Airway epithelial cell (primary cell): ENCODE results near the gene TINCR. TPM values are rescaled to one million over a fixed set of nuclear protein-coding genes. Genes with fewer than 3 reads are reported as not detected.

Experiments used
- total RNA-seq: library from RNA; depleted of rRNA; stranded (reverse); fragments of >200 nt; gene quantifications from 2 replicates; pipeline ENCODE4 v1.2.3, GENCODE V29; 2015

Gene TINCR
- total RNA-seq, result 14.8 and 16.9 TPM in 2 replicates

DNA sequence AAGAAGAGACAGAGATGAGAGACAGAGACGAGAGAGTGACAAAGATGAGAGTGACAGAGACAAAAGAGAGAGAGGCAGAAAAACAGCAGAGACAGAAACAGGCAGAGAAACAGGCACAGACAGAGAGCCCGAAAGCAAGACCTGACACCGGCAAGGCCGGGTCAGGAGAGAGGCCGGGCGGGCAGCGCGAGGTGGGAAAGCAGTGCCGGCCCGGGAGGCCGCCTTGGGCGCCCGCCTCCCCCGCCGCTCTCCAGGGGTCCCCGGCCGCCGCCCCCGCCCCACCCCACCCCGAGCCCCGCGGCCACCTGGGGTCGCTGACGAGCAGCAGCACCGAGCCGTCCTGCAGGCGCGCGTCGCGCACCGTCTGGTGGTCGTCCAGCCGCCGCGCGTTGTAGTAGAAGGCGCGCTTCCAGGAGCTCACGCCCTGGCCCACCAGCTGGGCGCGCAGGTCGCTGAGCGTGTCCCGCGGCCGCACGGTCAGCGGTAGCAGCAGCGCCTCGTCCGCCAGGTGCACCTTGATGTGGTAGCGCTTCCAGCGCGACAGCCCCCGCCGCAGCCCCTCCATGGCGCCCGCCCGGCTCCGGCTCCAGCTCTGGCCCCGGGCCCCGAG, at the start of gene TINCR:
TSS of gene TINCR (minus strand) at position 594 of the 610 bp plus-strand sequence.

Other genes with a start within 250 kb of the TINCR start
- 29.8 and 31.1 TPM in 2 replicates for gene PTPRS, start 227.1 kb downstream of the TINCR start, total RNA-seq
- not detected in 2 replicates for gene ZNRF4, start 112.5 kb downstream of the TINCR start, total RNA-seq
- gene SAFB2, start 54.8 kb upstream of the TINCR start, total RNA-seq, result 12.6 and 18.3 TPM in 2 replicates
- gene SAFB, start 55.1 kb upstream of the TINCR start, total RNA-seq, result 41.0 and 65.4 TPM in 2 replicates
- 65.2 and 74.3 TPM in 2 replicates for gene MICOS13, start 112.6 kb upstream of the TINCR start, total RNA-seq
- 12.4 and 13.4 TPM in 2 replicates for gene HSD11B1L, start 113.1 kb upstream of the TINCR start, total RNA-seq
- gene RPL36, start 122.3 kb upstream of the TINCR start, total RNA-seq, result 1,285 and 1,355 TPM in 2 replicates
- 91.7 and 149 TPM in 2 replicates for gene LONP1, start 152.2 kb upstream of the TINCR start, total RNA-seq
- not detected in 2 replicates for gene CATSPERD, start 152.7 kb upstream of the TINCR start, total RNA-seq
- gene PRR22, start 216.8 kb upstream of the TINCR start, total RNA-seq, result 0.21 and 0.46 TPM in 2 replicates
- 21.9 and 24.6 TPM in 2 replicates for gene DUS3L, start 223.2 kb upstream of the TINCR start, total RNA-seq
- 0.23 TPM in 1 of 2 replicates, not detected in the other for gene NRTN, start 237.1 kb upstream of the TINCR start, total RNA-seq